COLO668 (cell line): Measurements from ENCODE around the gene RABIF.
A peak's percentile ranks its signal among the peaks of the same experiment; 100 is the strongest.
"Not testable (repeated sequence)": the region's sequence is repeated elsewhere in the genome, so short reads cannot be mapped to it uniquely, and the experiment has no call there.

ENCODE experiments used
- DNase-seq: peaks from one replicate; lab custom pipeline; 2025; ENCODE audit not compliant: unreplicated experiment; lab: John Stamatoyannopoulos, UW

RABIF gene

GRCh38 chr1:202888531-202889360, at the start of gene RABIF:
TSS of gene RABIF (minus strand) at chr1:202889149. CDS start at chr1:202889098, 51 bp downstream.
- peak; percentile 98 for DNase-seq

GRCh38 chr1:202938287-202938925, 49.5 kb upstream of the RABIF start:
- DNase-seq = no peak

- DNase-seq = not testable (repeated sequence)
Measured at GRCh38 chr1:202936409-202936808, 47.5 kb upstream of the RABIF start.

- DNase-seq = no peak
Measured at GRCh38 chr1:202935844-202936243, 46.9 kb upstream of the RABIF start.

GRCh38 chr1:202934755-202935154, 45.8 kb upstream of the RABIF start:
- DNase-seq = no peak

GRCh38 chr1:202932476-202932875, 43.5 kb upstream of the RABIF start:
- DNase-seq = no peak

GRCh38 chr1:202926581-202927491, 37.9 kb upstream of the RABIF start, which contains the start of gene KLHL12:
TSS of gene KLHL12 (minus strand) at chr1:202927234. CDS start at chr1:202925162, 2,072 bp downstream.
- peak; percentile 98 for DNase-seq

- DNase-seq = no peak
Measured at GRCh38 chr1:202923533-202923932, 34.6 kb upstream of the RABIF start.

- DNase-seq = no peak
Measured at GRCh38 chr1:202919615-202920014, 30.7 kb upstream of the RABIF start.

- DNase-seq = no peak
Measured at GRCh38 chr1:202915146-202915545, 26.2 kb upstream of the RABIF start.

GRCh38 chr1:202912476-202912875, 23.5 kb upstream of the RABIF start:
- not testable (repeated sequence) for DNase-seq

GRCh38 chr1:202909494-202909893, 20.5 kb upstream of the RABIF start:
- no peak for DNase-seq

GRCh38 chr1:202908998-202909397, 20.0 kb upstream of the RABIF start:
- no peak for DNase-seq

- no peak for DNase-seq
Measured at GRCh38 chr1:202905331-202905730, 16.4 kb upstream of the RABIF start.

- DNase-seq = not testable (repeated sequence)
Measured at GRCh38 chr1:202903808-202904207, 14.9 kb upstream of the RABIF start.

GRCh38 chr1:202901555-202901954, 12.6 kb upstream of the RABIF start:
- no peak for DNase-seq

GRCh38 chr1:202892501-202892900, 3.6 kb upstream of the RABIF start:
- DNase-seq = no peak

GRCh38 chr1:202890392-202890791, 1.4 kb upstream of the RABIF start:
- no peak for DNase-seq

GRCh38 chr1:202888221-202888530, 773 bp downstream of the RABIF start:
- no peak for DNase-seq

GRCh38 chr1:202880961-202881460, 7.9 kb downstream of the RABIF start:
- no peak for DNase-seq

- no peak for DNase-seq
Measured at GRCh38 chr1:202880062-202880461, 8.9 kb downstream of the RABIF start.
